A673 (cell line): ENCODE results near the gene IQSEC2. TPM values are rescaled to one million over a fixed set of nuclear protein-coding genes. Genes with fewer than 3 reads are reported as not detected.

Experiments
- BruUV-seq: library from RNA; stranded (reverse); fragments of 400-500 nt; replicated peaks from 2 replicates; lab custom pipeline; 2021; lab: Mats Ljungman, UMichigan
- CTCF ChIA-PET: fragments of 300-600 bp; sonication (Branson Sonifier 250); formaldehyde crosslinking; loops from one replicate; lab custom pipeline; 2022; ENCODE audit warnings: antibody characterized with exemption; lab: Charles Lee
- POLR2A ChIA-PET: fragments of 300-600 bp; sonication (Branson Sonifier 250); formaldehyde crosslinking; loops from one replicate; lab custom pipeline; 2022; ENCODE audit warnings: antibody characterized with exemption; ENCODE audit not compliant: low non-redundant PET; lab: Charles Lee
- DNase-seq: peaks from one replicate; pipeline ENCODE4 v3.0.0-alpha.2; 2015; ENCODE audit warnings: low spot score
- H3K27ac ChIP-seq: fragments of 200-600 bp; sonication (generic); 2 replicates; pipeline ENCODE4 v1.5.1; 2016; ENCODE audit warnings: mixed run types, low read depth, mild to moderate bottlenecking, mixed read lengths, antibody characterized with exemption, low read length; ENCODE audit not compliant: poor library complexity, severe bottlenecking
- H3K27me3 ChIP-seq: fragments of 200-600 bp; sonication (generic); replicated peaks from 2 replicates; pipeline ENCODE4 v1.6.1; 2017; ENCODE audit warnings: mixed run types, low read depth, mild to moderate bottlenecking, mixed read lengths, antibody characterized with exemption, low read length; ENCODE audit not compliant: insufficient read depth, poor library complexity
- H3K36me3 ChIP-seq: fragments of 200-600 bp; sonication (generic); 2 replicates; pipeline ENCODE4 v1.6.1; 2016; ENCODE audit warnings: mixed run types, mild to moderate bottlenecking, mixed read lengths, antibody characterized with exemption, low read length; ENCODE audit not compliant: insufficient read depth, poor library complexity, severe bottlenecking
- H3K4me1 ChIP-seq: fragments of 200-600 bp; sonication (generic); 2 replicates; pipeline ENCODE4 v1.6.1; 2017; ENCODE audit warnings: mixed run types, mild to moderate bottlenecking, mixed read lengths, antibody characterized with exemption, low read length; ENCODE audit not compliant: insufficient read depth, poor library complexity, severe bottlenecking
- H3K4me3 ChIP-seq: fragments of 200-600 bp; sonication (generic); 2 replicates; pipeline ENCODE4 v1.5.1; 2016; ENCODE audit warnings: low read depth, mixed run types, mild to moderate bottlenecking, mixed read lengths, low read length; ENCODE audit not compliant: poor library complexity, severe bottlenecking
- H3K9me3 ChIP-seq: fragments of 200-600 bp; sonication (generic); 2 replicates; pipeline ENCODE4 v1.6.1; 2016; ENCODE audit warnings: mixed run types, low read depth, mild to moderate bottlenecking, mixed read lengths, antibody characterized with exemption, low read length; ENCODE audit not compliant: poor library complexity, severe bottlenecking
- CTCF ChIP-seq: fragments of 300-800, 200-600 bp; sonication (generic); conservative IDR thresholded peaks from 2 replicates; pipeline ENCODE4 v1.5.1; 2017; ENCODE audit warnings: low read depth, mild to moderate bottlenecking, antibody characterized with exemption, low read length, moderate library complexity, mixed read lengths
- EZH2 ChIP-seq: fragments of 200-600 bp; sonication (generic); IDR thresholded peaks from 2 replicates; pipeline ENCODE4 v1.6.1; 2017; ENCODE audit warnings: borderline replicate concordance, low read depth, mild to moderate bottlenecking, mixed read lengths, antibody characterized with exemption, low read length; ENCODE audit not compliant: poor library complexity, severe bottlenecking
- intact Hi-C: fragments of 100-400 bp; cut with micrococcal nuclease; formaldehyde crosslinking; loops from one replicate; pipeline ENCODE4 v1.10.0; 2022; ENCODE audit not compliant: unreplicated experiment
- total RNA-seq: library from RNA; stranded (reverse); gene quantifications from 2 replicates; pipeline ENCODE4 v1.2.3, GENCODE V29; 2021

The IQSEC2 gene
- total RNA-seq, 1 experiment from 2014 or later = 8.1 TPM

- ChIA-PET CTCF (no interaction called here), POLR2A (no interaction called here)
- no peaks in the 10 kb centered on the region for H3K27me3 ChIP-seq
- H3K4me3 ChIP-seq = no peak overlapping the region
- H3K4me1 ChIP-seq = no peaks in the 10 kb centered on the region
- intact Hi-C loops = no loop called here
- DNase-seq = no peak
- no peaks in the 10 kb centered on the region for H3K9me3 ChIP-seq
- no peak for TF ChIP-seq CTCF
- no peak for TF ChIP-seq EZH2
- BruUV-seq = no TSS peak
- no peaks in the 10 kb centered on the region for H3K36me3 ChIP-seq
- H3K27ac ChIP-seq = no peak overlapping the region
Observed at GRCh38 chrX:53233536-53233935, 47.8 kb downstream of the IQSEC2 start.

GRCh38 chrX:53230116-53230515 lies 51.3 kb downstream of the IQSEC2 start:
- ChIA-PET POLR2A (no interaction called here), CTCF (no interaction called here)
- Histone ChIP-seq H3K27ac (no peak overlapping the region), H3K27me3 (no peaks in the 10 kb centered on the region), H3K4me3 (no peak overlapping the region), H3K9me3 (no peaks in the 10 kb centered on the region), H3K36me3 (no peaks in the 10 kb centered on the region), H3K4me1 (no peaks in the 10 kb centered on the region)
- no TSS peak for BruUV-seq
- intact Hi-C loops = no loop called here
- TF ChIP-seq CTCF (no peak), EZH2 (no peak)
- DNase-seq = no peak

- Histone ChIP-seq H3K4me1 (peaks cover 8% of the 10 kb centered on the region), H3K9me3 (no peaks in the 10 kb centered on the region), H3K4me3 (no peak overlapping the region), H3K27me3 (no peaks in the 10 kb centered on the region), H3K36me3 (no peaks in the 10 kb centered on the region), H3K27ac (no peak overlapping the region)
- POLR2A ChIA-PET = no interaction called here
- TF ChIP-seq CTCF (no peak), EZH2 (no peak)
- CTCF ChIA-PET = no interaction called here
- no TSS peak for BruUV-seq
- intact Hi-C loops = no loop called here
- no peak for DNase-seq
Observed at GRCh38 chrX:53227224-53227765, 54.1 kb downstream of the IQSEC2 start.
